Natural killer cell (primary cell): ENCODE results near the gene ATG4A. TPM values are rescaled to one million over a fixed set of nuclear protein-coding genes. Genes with fewer than 3 reads are reported as not detected.

Experiments
- ATAC-seq, 3 donors: fragments of 150-1000 bp in 2 of 3; fragments of 200-7000 bp in 1 of 3; cut with Tn5 transposase; 1 replicate in 1 of 3; 2 replicates in 2 of 3; pipeline ENCODE4 v1.10.0; 2021; ENCODE audit warnings: mild to moderate bottlenecking in 2 of 3, moderate library complexity in 2 of 3
- DNase-seq, 2 donors: peaks; one replicate each; pipeline versions ENCODE4 v3.0.0 to v3.0.0-alpha.2; 2013 to 2021; ENCODE audit warnings: mixed read lengths in 1 of 2
- H3K27ac ChIP-seq: one replicate; pipeline ENCODE4 v1.5.1; 2013; ENCODE audit warnings: mild to moderate bottlenecking, low read length
- H3K27me3 ChIP-seq: one replicate; pipeline ENCODE4 v1.6.1; 2013; ENCODE audit warnings: low read length; ENCODE audit not compliant: control insufficient read depth, insufficient read depth
- H3K36me3 ChIP-seq: one replicate; pipeline ENCODE4 v1.6.1; 2013; ENCODE audit warnings: low read length; ENCODE audit not compliant: control insufficient read depth, insufficient read depth
- H3K4me1 ChIP-seq: one replicate; pipeline ENCODE4 v1.6.1; 2013; ENCODE audit warnings: low read length; ENCODE audit not compliant: control insufficient read depth, insufficient read depth
- H3K4me3 ChIP-seq: one replicate; pipeline ENCODE4 v1.5.1; 2013; ENCODE audit warnings: low read length
- H3K9me3 ChIP-seq: one replicate; pipeline ENCODE4 v1.6.1; 2013; ENCODE audit warnings: low read length; ENCODE audit not compliant: control insufficient read depth, insufficient read depth
- H3K27ac Mint-ChIP-seq, 2 donors: one replicate each; pipeline ENCODE4 v1.8.0; 2022; ENCODE audit warnings: mild to moderate bottlenecking in 2 of 2, mixed read lengths in 2 of 2, moderate library complexity in 1 of 2
- H3K27me3 Mint-ChIP-seq, 2 donors: one replicate each; pipeline ENCODE4 v1.8.0; 2022; ENCODE audit warnings: low read depth in 2 of 2, mixed read lengths in 2 of 2
- H3K36me3 Mint-ChIP-seq: one replicate; pipeline ENCODE4 v1.8.0; 2022; ENCODE audit warnings: mixed read lengths
- H3K4me1 Mint-ChIP-seq, 2 donors: one replicate each; pipeline ENCODE4 v1.8.0; 2022; ENCODE audit warnings: mixed read lengths in 2 of 2
- H3K4me3 Mint-ChIP-seq: one replicate; pipeline ENCODE4 v1.8.0; 2022; ENCODE audit warnings: mild to moderate bottlenecking, moderate library complexity, mixed read lengths
- H3K9me3 Mint-ChIP-seq, 2 donors: one replicate each; pipeline ENCODE4 v1.8.0; 2022; ENCODE audit warnings: mixed read lengths in 2 of 2
- CTCF ChIP-seq: fragments of 200-600 bp; IDR thresholded peaks from one replicate; pipeline ENCODE4 v1.8.0; 2022; ENCODE audit warnings: antibody characterized with exemption
- WGBS: methylation state at CpG from one replicate; pipeline ENCODE4 v1.1.7; 2013; ENCODE audit warnings: missing lambda C conversion rate; ENCODE audit not compliant: insufficient coverage; 5-methylcytosine and 5-hydroxymethylcytosine counted together
- intact Hi-C: fragments of 100-400 bp; cut with micrococcal nuclease; formaldehyde crosslinking; loops from one replicate; pipeline ENCODE4 v1.14.2; 2022
- total RNA-seq, 4 donors: library from RNA; stranded (reverse); fragments of 120-200 nt in 1 of 4; gene quantifications; one replicate each; pipeline versions ENCODE4 v1.2.3 to v1.2.4, GENCODE V29; 2013 to 2022

ATG4A gene
- total RNA-seq, 3 donors from 2014 or later (not counting 1 experiment from before 2014, with no cell fraction given), result 10.7 to 13.5 (median 11.6) TPM

- ATAC-seq (no peak), DNase-seq (no peak)
- H3K36me3 ChIP-seq, result no peaks in the 10 kb centered on the region
- no peak overlapping the region for H3K4me3 ChIP-seq
- Mint-ChIP-seq H3K27ac (no peak overlapping the region), H3K9me3 (no peaks in the 10 kb centered on the region), H3K27me3 (peaks cover 11 to 21% of the 10 kb centered on the region in 2 donors), H3K4me1 (no peaks in the 10 kb centered on the region), H3K4me3 (no peak overlapping the region), H3K36me3 (no peaks in the 10 kb centered on the region)
- no peaks in the 10 kb centered on the region for H3K27me3 ChIP-seq
- H3K4me1 ChIP-seq, result no peaks in the 10 kb centered on the region
- H3K27ac ChIP-seq, result no peak overlapping the region
- intact Hi-C loops, result no loop called here
- TF ChIP-seq CTCF, result no peak
- 80% methylated on average over 3 of the region's 5 CpGs for WGBS
- H3K9me3 ChIP-seq, result no peaks in the 10 kb centered on the region
Measured at GRCh38 chrX:108072746-108073145, 18.8 kb upstream of the ATG4A start.

- H3K9me3 Mint-ChIP-seq, result no peaks in the 10 kb centered on the region
- peaks cover 0 to 10% of the 10 kb centered on the region in 2 donors for H3K27me3 Mint-ChIP-seq
- Histone ChIP-seq H3K27ac (no peak overlapping the region), H3K27me3 (no peaks in the 10 kb centered on the region), H3K4me1 (no peaks in the 10 kb centered on the region), H3K4me3 (no peak overlapping the region), H3K36me3 (peaks cover 8% of the 10 kb centered on the region), H3K9me3 (no peaks in the 10 kb centered on the region)
- intact Hi-C loops, result no loop called here
- H3K4me3 Mint-ChIP-seq, result no peak overlapping the region
- no peaks in the 10 kb centered on the region for H3K4me1 Mint-ChIP-seq
- TF ChIP-seq CTCF, result no peak
- ATAC-seq (no peak), DNase-seq (no peak)
- H3K36me3 Mint-ChIP-seq, result no peaks in the 10 kb centered on the region
- WGBS, result no CpG with 5 or more reads among the region's 2 CpGs
- no peak overlapping the region for H3K27ac Mint-ChIP-seq
Measured at GRCh38 chrX:108081110-108081509, 10.5 kb upstream of the ATG4A start.

GRCh38 chrX:108087792-108088191 is 3.8 kb upstream of the ATG4A start:
- Histone ChIP-seq H3K27ac (no peak overlapping the region), H3K36me3 (peaks cover 12% of the 10 kb centered on the region), H3K9me3 (no peaks in the 10 kb centered on the region), H3K4me1 (peaks cover 5% of the 10 kb centered on the region), H3K27me3 (no peaks in the 10 kb centered on the region), H3K4me3 (no peak overlapping the region)
- TF ChIP-seq CTCF, result no peak
- intact Hi-C loops, result no loop called here
- no peaks in the 10 kb centered on the region for H3K27me3 Mint-ChIP-seq
- no peak for DNase-seq
- H3K4me1 Mint-ChIP-seq, result no peaks in the 10 kb centered on the region
- H3K27ac Mint-ChIP-seq, result no peak overlapping the region
- WGBS, result 100% methylated on average over 4 of the region's 6 CpGs
- H3K4me3 Mint-ChIP-seq, result no peak overlapping the region
- no peak for ATAC-seq
- no peaks in the 10 kb centered on the region for H3K9me3 Mint-ChIP-seq
- H3K36me3 Mint-ChIP-seq, result no peaks in the 10 kb centered on the region

- H3K4me1 Mint-ChIP-seq, result no peaks in the 10 kb centered on the region
- intact Hi-C loops, result no loop called here
- Histone ChIP-seq H3K27ac (no peak overlapping the region), H3K9me3 (no peaks in the 10 kb centered on the region), H3K36me3 (peaks cover 12% of the 10 kb centered on the region), H3K4me3 (no peak overlapping the region), H3K4me1 (peaks cover 5% of the 10 kb centered on the region), H3K27me3 (no peaks in the 10 kb centered on the region)
- H3K4me3 Mint-ChIP-seq, result no peak overlapping the region
- H3K27me3 Mint-ChIP-seq, result no peaks in the 10 kb centered on the region
- no peak for TF ChIP-seq CTCF
- no peaks in the 10 kb centered on the region for H3K9me3 Mint-ChIP-seq
- DNase-seq (no peak), ATAC-seq (no peak)
- H3K27ac Mint-ChIP-seq, result no peak overlapping the region
- no CpG with 5 or more reads among the region's 1 CpG for WGBS
- no peaks in the 10 kb centered on the region for H3K36me3 Mint-ChIP-seq
Measured at GRCh38 chrX:108088511-108088910, 3.1 kb upstream of the ATG4A start.
